Measurements from ENCODE around the gene CYP27C1.

Gene CYP27C1

DNA sequence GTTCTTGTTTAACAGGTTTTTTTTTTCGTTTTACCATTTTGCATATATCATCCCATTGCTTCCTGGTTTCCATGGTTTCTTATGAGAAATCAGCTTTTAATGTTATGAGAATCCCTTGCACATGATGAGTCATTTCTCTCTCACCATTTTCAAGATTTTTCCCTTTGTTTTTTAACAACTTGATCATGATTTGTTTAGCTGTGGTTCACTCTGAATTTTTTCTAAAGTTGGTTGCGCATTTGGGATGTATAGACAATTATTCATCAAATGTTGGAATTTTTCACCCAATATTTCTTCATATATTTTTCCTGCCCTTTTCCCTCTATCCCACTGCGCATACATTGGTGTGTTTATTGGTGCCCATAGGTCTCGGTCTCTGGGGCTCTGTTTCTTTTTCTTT, 70.7 kb downstream of the CYP27C1 start:
- DNase-seq, result no peak

DNA sequence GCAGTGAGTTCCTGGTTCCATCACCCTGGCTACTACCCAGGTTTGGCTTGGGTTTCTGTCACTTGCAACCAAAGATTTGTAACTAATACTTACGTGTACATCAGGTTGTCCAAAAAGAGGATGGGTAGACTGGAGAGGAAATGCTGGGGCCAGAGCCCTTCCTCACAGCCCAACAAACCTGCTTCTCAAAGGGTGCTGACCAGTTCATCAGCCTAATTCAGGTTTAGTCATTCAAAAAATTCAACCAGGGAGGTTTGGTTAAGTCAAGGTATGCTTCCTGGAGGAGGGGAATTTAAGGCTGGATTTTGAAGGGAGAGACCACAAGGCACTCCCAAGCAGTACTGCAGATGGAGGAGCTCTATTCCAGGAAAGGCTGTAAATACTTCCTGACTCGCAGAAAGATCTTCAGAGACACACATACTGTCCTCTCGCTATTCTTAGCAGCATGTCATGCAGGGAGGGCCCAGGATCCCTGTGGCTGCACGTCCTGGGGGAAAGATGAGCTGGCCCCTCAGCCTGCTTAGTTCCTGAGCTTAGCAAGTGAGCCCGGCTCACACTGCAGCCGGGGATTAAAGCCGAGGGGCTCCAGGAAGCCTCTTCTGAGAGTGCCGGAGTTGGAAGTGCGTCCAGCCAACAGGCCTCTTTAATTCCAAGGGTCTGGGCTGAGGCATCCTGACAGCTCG, 73.1 kb downstream of the CYP27C1 start:
- no peak for DNase-seq

DNA sequence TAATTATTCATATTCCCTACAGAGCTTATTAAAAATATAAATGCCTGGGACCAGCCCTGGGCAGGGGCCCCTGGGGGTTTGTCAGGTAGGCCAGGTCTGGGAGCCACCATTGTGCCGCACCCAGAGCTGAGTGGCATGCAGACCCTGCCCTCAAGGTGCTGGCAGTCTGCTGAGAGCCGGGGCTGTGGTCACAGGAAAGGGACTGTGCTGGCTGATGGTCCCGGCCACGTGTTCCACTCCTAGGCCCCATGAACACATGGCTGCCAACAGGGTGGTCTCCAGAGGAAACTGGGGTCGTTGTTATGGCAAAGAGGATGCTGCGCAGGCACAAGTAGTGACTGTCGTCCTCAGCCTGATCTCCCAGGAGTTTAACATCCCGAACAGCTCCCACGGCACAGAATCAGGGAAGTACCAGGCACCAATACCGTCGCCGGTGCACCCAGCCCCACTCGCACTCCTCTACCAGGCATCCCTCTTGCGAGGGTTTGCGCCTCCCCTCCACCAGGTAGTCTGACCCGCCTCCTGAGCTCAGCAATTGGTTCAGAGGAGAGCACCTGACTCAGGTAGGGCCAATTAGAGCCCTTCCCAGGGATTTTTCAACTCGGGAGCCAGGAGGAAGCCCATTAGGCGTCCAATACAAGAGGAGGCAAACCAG, 73.9 kb downstream of the CYP27C1 start:
- DNase-seq, result no peak

DNA sequence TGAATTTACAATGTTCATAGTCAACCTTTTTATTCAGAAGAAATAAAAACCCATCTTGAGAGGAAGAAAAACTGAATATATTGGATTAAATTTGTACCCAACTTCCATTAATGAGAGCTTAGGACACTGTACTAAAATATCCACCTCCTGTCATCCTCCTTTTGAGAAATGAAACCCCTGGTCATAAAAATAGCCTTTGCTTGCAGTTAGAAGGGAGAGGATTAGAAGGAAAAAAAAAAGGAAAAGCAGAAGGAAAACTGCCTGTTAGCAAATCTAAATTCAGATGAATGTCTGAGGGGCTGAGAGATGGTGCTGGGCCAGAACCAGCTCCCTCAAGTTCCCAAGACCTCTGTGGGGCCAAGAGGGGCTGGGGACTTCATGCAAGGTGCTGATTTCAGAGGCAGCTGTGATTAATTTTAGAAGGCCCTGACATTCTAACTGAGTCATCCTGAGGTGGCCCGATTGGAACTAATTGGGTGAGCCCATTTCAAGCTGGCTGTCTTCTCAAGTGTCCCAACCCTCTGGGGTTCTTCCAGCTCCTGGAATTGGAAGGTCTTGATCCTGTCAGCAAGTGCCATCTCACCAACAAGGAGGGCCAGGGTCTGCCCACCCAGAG, 74.7 kb downstream of the CYP27C1 start:
- DNase-seq, result no peak

DNA sequence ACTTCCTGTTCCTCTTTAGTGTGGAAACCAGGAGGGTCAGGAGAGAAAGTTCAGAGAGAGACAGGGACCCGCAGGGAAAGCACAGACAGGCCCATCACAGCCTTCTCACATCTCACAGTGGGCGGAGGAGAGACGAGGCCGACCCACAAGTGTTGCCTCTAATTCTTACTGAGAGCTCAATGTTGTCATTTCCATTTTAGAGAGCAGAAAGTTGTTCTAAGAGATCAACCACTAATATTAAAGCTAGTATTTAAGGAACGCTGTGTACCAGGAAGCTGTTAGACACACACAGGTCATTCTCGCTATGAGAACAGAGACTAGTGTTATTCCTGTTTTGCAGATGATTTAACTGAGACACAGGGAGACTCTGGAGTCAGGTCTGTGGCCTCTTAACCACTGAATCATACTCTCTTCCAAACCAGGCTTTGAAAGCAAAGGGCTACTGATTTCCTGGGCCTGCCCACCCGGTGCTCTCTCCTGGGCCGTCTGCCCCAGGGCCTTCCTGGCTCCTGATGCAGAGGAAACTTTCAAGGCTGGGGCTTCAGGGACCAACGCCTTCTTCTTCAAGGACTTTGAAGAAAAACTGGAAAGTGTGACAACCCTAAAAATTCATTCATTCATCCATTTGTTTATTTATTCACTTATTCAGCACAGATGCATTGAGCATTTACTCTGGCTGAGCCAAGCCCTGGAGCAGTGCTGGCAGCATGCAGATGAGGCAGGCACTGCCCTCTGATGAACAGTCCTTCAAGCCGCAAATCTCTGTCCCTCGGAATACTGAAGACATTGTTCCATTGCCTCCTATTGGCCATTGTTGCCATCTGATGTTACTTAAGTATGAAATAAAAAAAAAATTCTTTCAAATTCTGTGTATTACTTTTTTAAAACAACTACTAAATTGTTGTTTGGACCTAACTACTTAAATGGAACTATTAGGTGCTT, 76.0 kb downstream of the CYP27C1 start:
- DNase-seq, result no peak

DNA sequence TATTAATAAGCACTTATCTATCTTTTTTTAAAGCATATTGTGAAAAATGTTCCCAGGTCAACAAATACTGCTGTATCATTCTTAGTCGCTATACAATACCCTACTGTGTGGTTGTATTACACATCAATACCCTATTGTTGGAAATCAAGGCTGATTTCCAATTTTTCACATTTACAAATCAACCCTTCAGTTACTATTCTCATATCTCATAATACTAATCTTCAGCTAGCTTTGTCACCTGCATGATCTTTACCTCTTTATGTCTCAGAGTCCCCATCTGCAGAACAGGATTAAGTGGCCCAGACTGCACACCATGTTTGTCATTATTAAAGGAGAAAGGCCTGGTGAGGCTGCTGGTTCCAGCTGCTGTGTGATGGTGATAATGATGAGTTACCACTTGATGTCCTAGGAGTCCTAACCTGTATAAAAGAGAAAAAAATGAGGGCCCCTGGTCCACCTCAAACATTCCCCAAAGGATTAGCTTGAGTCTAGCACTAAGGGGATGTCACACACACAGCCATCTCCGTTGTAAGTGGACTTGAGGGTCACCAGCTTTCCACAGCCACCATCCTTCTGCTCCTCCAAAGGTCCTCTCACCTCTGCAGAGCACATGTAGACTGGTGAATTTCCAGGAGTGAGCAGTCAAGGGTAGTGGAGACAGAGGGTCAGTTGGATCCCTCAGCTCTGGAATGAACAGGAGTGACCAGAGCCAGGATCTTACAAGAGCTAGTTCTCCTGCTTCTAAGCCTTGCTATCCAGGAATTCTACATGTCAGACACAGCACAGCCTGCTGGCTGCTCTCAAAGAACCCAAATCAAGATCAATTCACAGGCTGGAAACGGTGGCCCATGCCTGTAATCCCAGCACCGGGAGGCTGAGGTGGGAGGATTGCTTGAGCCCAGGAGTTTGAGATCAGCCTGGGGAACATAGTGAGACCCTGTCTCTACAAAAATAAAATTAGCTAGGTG, 77.2 kb downstream of the CYP27C1 start:
- DNase-seq, result no peak

DNA sequence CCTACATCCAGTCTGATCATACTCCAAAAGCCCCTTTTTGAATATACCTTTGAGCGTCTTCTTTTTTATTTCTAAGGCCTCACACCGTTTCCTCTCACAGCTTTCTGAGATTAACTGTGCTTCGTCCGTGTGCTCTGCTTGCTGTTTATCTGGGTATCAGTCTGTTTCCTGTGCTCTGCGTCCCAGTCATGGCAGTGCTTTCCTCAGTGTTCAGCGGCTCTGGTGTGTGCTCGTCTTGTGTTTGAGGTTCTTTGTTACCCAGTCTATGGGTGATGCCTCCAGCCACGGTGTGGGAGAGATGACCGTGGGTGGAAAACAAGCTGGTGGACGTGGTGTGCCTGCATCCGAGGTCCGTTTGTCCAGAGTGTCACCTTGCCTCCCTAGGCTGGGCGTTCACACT, 79.6 kb downstream of the CYP27C1 start:
- no peak for DNase-seq

DNA sequence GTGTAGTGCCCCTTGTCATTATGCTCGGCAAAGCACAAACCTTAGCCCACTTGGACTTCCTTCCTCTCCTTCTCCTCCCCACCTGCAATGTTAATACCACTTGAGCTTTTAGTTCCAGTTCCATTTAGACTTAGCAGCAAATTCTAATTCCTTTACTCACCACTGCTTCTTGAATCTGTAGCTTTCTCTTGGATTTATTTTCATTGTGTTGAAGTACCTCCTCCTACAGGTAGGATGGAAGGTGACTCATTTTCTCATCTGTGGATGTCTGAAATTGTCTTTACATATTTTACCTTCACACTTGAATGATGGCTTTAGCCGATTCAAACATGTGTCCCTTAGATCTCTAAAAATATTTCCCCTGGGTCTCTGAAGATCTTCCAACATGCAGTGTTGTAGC, 80.3 kb downstream of the CYP27C1 start:
- no peak for DNase-seq

DNA sequence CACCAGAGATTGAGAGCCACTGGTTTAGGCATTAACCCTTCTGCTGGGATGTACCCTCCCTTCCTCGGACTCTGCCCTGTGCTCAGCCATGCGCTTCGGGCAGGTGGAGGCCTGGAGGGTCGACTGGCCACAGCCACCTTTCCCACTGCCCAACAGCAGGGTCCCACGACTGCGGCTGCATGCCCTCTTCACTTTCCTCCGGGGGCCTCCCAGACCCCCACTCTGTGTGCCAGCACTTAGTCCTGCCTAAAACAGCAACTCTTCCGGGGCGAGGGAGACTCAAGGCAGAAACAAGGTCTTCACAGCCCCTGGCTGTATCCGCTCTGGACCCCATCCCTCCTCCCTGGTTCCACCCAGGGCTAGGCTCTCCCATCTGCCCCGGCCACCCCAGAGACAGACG, 81.8 kb downstream of the CYP27C1 start:
- DNase-seq, result no peak

DNA sequence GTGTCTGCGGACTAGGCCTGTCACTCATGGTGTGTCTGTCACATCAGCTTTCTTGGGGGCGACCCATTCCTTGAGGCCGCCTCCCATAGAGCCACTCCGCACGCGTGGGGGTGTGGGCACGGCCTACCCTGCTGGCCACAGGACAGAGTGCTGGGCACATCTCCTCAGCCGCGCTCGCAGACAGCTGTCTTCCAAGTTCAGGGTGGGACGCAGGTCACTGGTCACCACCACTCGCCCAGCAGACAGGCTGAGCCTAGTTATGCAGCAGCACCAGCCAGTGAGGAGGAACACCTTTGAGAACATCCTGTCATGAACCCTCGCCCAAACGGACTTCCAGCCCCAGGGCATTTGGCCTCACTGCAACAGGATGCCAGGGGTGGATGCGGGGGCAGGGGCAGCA, 82.4 kb downstream of the CYP27C1 start:
- DNase-seq, result no peak

DNA sequence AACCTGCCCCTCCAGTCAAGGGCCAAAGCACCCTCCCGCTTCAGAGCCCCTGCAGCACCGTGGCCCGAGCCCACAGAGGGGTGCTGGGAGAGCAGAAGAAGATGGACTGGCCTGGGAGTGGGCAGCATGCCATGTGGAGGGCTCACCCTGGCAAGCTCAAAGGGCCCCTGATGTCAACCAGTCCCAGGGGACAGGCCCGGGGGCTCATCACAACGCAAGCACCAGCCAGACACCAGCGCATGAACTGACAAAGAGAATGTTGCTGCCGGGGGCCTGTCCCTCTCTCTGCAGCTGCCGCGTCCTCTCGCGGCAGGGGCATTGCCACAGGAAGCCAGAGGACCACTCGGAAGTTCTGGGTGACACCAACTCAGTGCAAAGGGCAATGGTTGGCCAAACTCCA, 82.9 kb downstream of the CYP27C1 start:
- DNase-seq, result no peak

DNA sequence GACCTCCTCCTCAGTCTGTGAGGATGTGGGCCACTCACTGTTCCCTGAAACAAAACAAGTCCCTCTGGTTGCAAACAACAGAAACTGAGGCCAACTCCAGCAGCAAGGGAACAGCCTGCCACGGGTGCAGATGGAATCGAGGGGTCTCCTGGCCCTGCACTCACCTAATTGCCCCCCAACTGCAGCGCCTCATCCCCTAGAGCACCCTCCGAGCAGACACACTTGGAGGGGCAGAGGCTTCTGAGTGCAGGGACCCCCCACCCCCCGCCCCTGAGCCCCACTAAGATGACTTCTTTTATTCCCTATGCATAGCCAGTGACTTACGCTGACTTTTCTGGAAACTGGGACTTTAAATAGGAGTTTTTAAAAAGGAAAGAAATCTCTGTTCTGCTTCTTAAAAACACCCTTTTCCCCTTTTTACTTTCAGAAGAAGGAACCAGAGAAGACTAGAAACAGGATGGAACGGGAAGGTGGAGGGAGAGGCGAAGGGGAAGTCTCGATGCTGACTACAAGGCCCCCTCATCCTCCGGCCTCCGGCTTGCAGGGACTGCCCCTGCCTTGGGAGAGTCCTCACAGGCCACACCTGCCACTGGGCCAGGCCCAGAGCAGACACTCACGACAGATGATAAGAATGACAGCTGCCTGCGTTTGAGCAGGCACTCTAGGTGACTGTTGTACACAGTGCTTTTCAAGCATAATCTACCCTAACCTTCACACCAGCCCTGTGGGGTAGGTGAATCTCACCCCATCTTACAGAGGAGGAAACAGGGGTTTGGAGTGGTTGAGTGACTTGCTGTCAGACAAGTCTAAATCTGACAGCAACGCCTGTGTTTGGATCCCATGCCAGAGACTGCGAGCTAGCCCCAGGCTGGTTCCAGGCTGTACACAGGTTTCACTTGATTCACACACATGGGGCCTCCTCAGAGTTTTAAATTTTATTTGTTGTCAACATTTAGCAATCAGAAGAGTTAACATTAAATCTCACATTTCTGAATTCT, 85.0 kb downstream of the CYP27C1 start:
- no peak for DNase-seq

DNA sequence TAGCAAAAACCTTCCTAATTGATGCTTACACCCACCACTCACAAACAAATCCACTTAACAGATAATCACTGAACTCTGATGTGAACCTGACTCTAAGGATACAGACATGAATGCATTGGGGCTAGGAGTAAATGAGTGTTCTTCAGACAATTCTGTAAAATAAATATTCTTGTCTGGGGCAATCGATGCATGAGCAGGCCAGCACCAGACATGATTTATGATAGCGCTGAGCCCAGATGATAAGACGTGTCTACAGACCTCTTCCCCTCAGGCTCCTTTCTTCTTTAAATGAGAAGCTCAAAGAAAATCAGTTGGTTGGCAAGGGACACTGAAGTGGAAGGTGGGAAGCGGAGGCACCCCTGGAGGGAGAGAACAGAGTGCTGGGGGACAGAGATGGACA, 85.9 kb downstream of the CYP27C1 start:
- no peak for DNase-seq

All from CD4-positive, alpha-beta T cell treated with Interleukin-6 for 4 hours (primary cell).